H1 (cell line): ENCODE results near the gene MT1H. TPM values are rescaled to one million over a fixed set of nuclear protein-coding genes. Genes with fewer than 3 reads are reported as not detected.

Experiments used
- CTCF ChIA-PET: fragments of 300-600 bp; sonication (Branson Sonifier 250); formaldehyde crosslinking; loops from one replicate; lab custom pipeline; 2021; ENCODE audit not compliant: partially characterized antibody; lab: Charles Lee
- POLR2A ChIA-PET: fragments of 300-600 bp; sonication (Branson Sonifier 250); formaldehyde crosslinking; loops from one replicate; lab custom pipeline; 2021; ENCODE audit warnings: inconsistent platforms; ENCODE audit not compliant: partially characterized antibody; lab: Charles Lee
- DNase-seq, 2 experiments: peaks; one replicate each; pipeline versions ENCODE4 v3.0.0 to v3.0.0-alpha.2; 2010 to 2022; ENCODE audit warnings: low spot score in 2 of 2, low read depth in 1 of 2, mixed read lengths in 1 of 2
- FAIRE-seq: peaks from 2 replicates; lab custom pipeline; 2011; peaks lifted over from hg19 to GRCh38; lab: Jason Lieb, UNC
- H2AFZ ChIP-seq: 2 replicates; pipeline ENCODE4 v1.8.1; 2012; ENCODE audit warnings: low read length, inconsistent platforms
- H2AK5ac ChIP-seq: 2 replicates; pipeline ENCODE4 v1.6.1; 2013; ENCODE audit warnings: low read depth, low read length
- H2BK120ac ChIP-seq: replicated peaks from 2 replicates; pipeline ENCODE3; 2013; ENCODE audit warnings: low read depth, low read length, inconsistent platforms
- H2BK12ac ChIP-seq: 2 replicates; pipeline ENCODE4 v1.6.1; 2013; ENCODE audit warnings: low read depth, low read length
- H2BK15ac ChIP-seq: 2 replicates; pipeline ENCODE4 v1.6.1; 2013; ENCODE audit warnings: low read length
- H2BK20ac ChIP-seq: 2 replicates; pipeline ENCODE4 v1.6.1; 2013; ENCODE audit warnings: low read length
- H2BK5ac ChIP-seq: 2 replicates; pipeline ENCODE4 v1.6.1; 2013; ENCODE audit warnings: low read depth, low read length
- H3K14ac ChIP-seq: 2 replicates; pipeline ENCODE4 v1.6.1; 2013; ENCODE audit warnings: inconsistent platforms; ENCODE audit not compliant: insufficient read length
- H3K18ac ChIP-seq: 2 replicates; pipeline ENCODE4 v1.6.1; 2013; ENCODE audit warnings: low read length; ENCODE audit errors: extremely low read depth
- H3K23ac ChIP-seq: 2 replicates; pipeline ENCODE4 v1.6.1; 2013; ENCODE audit warnings: inconsistent platforms; ENCODE audit not compliant: insufficient read length
- H3K23me2 ChIP-seq: 2 replicates; pipeline ENCODE4 v1.6.1; 2013; ENCODE audit warnings: low read depth, low read length
- H3K27ac ChIP-seq: 2 replicates; pipeline ENCODE4 v1.6.1; 2011; ENCODE audit warnings: low read depth, low read length, inconsistent platforms
- H3K27me3 ChIP-seq, 4 experiments: replicated peaks in 1 of 4; 1 replicate in 1 of 4; 2 replicates in 3 of 4; pipeline versions ENCODE4 v1.6.1 to v1.8.1; 2011 to 2013; ENCODE audit warnings: low read length in 3 of 4, mild to moderate bottlenecking in 3 of 4, inconsistent platforms in 2 of 4, mixed read lengths in 2 of 4, moderate library complexity in 1 of 4; ENCODE audit not compliant: control insufficient read depth in 3 of 4, insufficient read depth in 3 of 4; ENCODE audit errors: extremely low read depth in 1 of 4
- H3K36me3 ChIP-seq, 4 experiments: 2 replicates each; pipeline versions ENCODE4 v1.6.1 to v1.8.1; 2011 to 2013; ENCODE audit warnings: mild to moderate bottlenecking in 4 of 4, low read length in 3 of 4, moderate library complexity in 2 of 4, control low read depth in 1 of 4, inconsistent platforms in 1 of 4; ENCODE audit not compliant: insufficient read depth in 4 of 4, control insufficient read depth in 2 of 4
- H3K4ac ChIP-seq: replicated peaks from 2 replicates; pipeline ENCODE3; 2013; ENCODE audit warnings: low read length, low read depth, mixed read lengths, inconsistent platforms; ENCODE audit not compliant: insufficient read length
- H3K4me1 ChIP-seq, 4 experiments: replicated peaks in 1 of 4; 1 replicate in 1 of 4; 2 replicates in 3 of 4; pipeline versions ENCODE4 v1.6.1 to v1.8.1; 2011 to 2013; ENCODE audit warnings: low read length in 3 of 4, inconsistent platforms in 2 of 4, mixed read lengths in 1 of 4; ENCODE audit not compliant: insufficient read depth in 4 of 4, control insufficient read depth in 3 of 4
- H3K4me2 ChIP-seq, 2 experiments: 2 replicates each; pipeline versions ENCODE4 v1.6.1 to v1.8.1; 2011 to 2013; ENCODE audit warnings: low read depth in 2 of 2, low read length in 2 of 2, control low read depth in 1 of 2, inconsistent platforms in 1 of 2, mild to moderate bottlenecking in 1 of 2; ENCODE audit not compliant: insufficient read depth in 1 of 2
- H3K4me3 ChIP-seq, 4 experiments: fragments of 200-600, 300-600 bp in 1 of 4; sonication (generic), shearing (Covaris generic), sonication (Bioruptor Twin) in 1 of 4; 2 replicates each; pipeline versions ENCODE4 v1.5.1 to v1.8.1; 2011 to 2016; ENCODE audit warnings: low read length in 4 of 4, low read depth in 3 of 4, control low read depth in 2 of 4, inconsistent platforms in 2 of 4, mild to moderate bottlenecking in 2 of 4, mixed read lengths in 1 of 4, moderate library complexity in 1 of 4; ENCODE audit not compliant: insufficient read depth in 2 of 4; ENCODE audit errors: extremely low read depth in 1 of 4
- H3K56ac ChIP-seq: replicated peaks from 2 replicates; pipeline ENCODE3; 2013; ENCODE audit warnings: low read depth, mild to moderate bottlenecking, mixed read lengths, low read length, inconsistent platforms; ENCODE audit not compliant: insufficient read length
- H3K79me1 ChIP-seq: 2 replicates; pipeline ENCODE4 v1.6.1; 2013; ENCODE audit warnings: low read depth, low read length, control low read depth
- H3K79me2 ChIP-seq, 2 experiments: 2 replicates each; pipeline versions ENCODE4 v1.6.1 to v1.8.1; 2012 to 2013; ENCODE audit warnings: low read length in 2 of 2, mild to moderate bottlenecking in 2 of 2, inconsistent platforms in 1 of 2; ENCODE audit not compliant: insufficient read depth in 2 of 2, control insufficient read depth in 1 of 2
- H3K9ac ChIP-seq, 4 experiments: replicated peaks in 1 of 4; 1 replicate in 1 of 4; 2 replicates in 3 of 4; pipeline versions ENCODE4 v1.6.1 to v1.8.1; 2011 to 2013; ENCODE audit warnings: low read depth in 3 of 4, low read length in 3 of 4, control low read depth in 2 of 4, mild to moderate bottlenecking in 2 of 4, moderate library complexity in 2 of 4, inconsistent platforms in 1 of 4; ENCODE audit errors: extremely low read depth in 1 of 4
- H3K9me3 ChIP-seq, 2 experiments: 2 replicates each; pipeline versions ENCODE4 v1.6.1 to v1.8.1; 2012 to 2013; ENCODE audit warnings: mild to moderate bottlenecking in 2 of 2, moderate library complexity in 2 of 2, control low read depth in 1 of 2, inconsistent platforms in 1 of 2, low read depth in 1 of 2, low read length in 1 of 2, mixed read lengths in 1 of 2; ENCODE audit not compliant: insufficient read depth in 2 of 2
- H4K20me1 ChIP-seq, 2 experiments: replicated peaks in 1 of 2; 2 replicates each; pipeline versions ENCODE3 to v1.8.1; 2011 to 2013; ENCODE audit warnings: inconsistent platforms in 2 of 2, low read length in 2 of 2, mild to moderate bottlenecking in 1 of 2; ENCODE audit not compliant: insufficient read depth in 2 of 2, control insufficient read depth in 1 of 2
- H4K5ac ChIP-seq: 2 replicates; pipeline ENCODE4 v1.6.1; 2013; ENCODE audit warnings: low read length, low read depth, mixed read lengths, inconsistent platforms; ENCODE audit not compliant: insufficient read length
- H4K8ac ChIP-seq: 2 replicates; pipeline ENCODE4 v1.8.0; 2013; ENCODE audit warnings: mild to moderate bottlenecking, moderate library complexity, low read length, inconsistent platforms; ENCODE audit not compliant: insufficient read depth; ENCODE audit errors: extremely low read depth
- H4K91ac ChIP-seq: replicated peaks from 2 replicates; pipeline ENCODE3; 2013; ENCODE audit warnings: low read length, mixed read lengths, inconsistent platforms; ENCODE audit not compliant: insufficient read length
- CBX5 ChIP-seq: fragments of 300-800, 300-1000 bp; sonication (generic); IDR thresholded peaks from 2 replicates; pipeline ENCODE4 v1.7.1; 2016; ENCODE audit warnings: antibody characterized with exemption, low read length, low read depth
- NANOG ChIP-seq: IDR thresholded peaks from 2 replicates; pipeline ENCODE4 v1.6.1; 2011; ENCODE audit warnings: low read length, low read depth, mild to moderate bottlenecking, inconsistent platforms; ENCODE audit not compliant: insufficient read depth, poor library complexity, severe bottlenecking
- WGBS, 2 experiments: shearing (Covaris generic) in 1 of 2; methylation state at CpG; one replicate each; pipeline versions ENCODE4 v1.1.6 to v1.1.7; 2013 to 2015; ENCODE audit warnings: low lambda C conversion rate in 2 of 2, mixed read lengths in 2 of 2, inconsistent platforms in 1 of 2, low coverage in 1 of 2, missing lambda C conversion rate in 1 of 2; ENCODE audit not compliant: insufficient replicate concordance in 2 of 2, insufficient coverage in 1 of 2, insufficient read length in 1 of 2; ENCODE audit errors: extremely low coverage in 1 of 2, missing lambda C conversion rate in 1 of 2; 5-methylcytosine and 5-hydroxymethylcytosine counted together
- polyA plus RNA-seq, 7 experiments: library from polyadenylated mRNA; depleted of rRNA in 3 of 7; stranded (reverse) in 5 of 7; unstranded in 2 of 7; fragments of >200 nt in 5 of 7; fragments of 200-250 nt in 2 of 7; gene quantifications; 1 replicate in 5 of 7; 2 replicates in 1 of 7; 4 replicates in 1 of 7; pipeline versions ENCODE4 v1.2.1 to v1.2.3, GENCODE V29; 2011 to 2013; ENCODE audit warnings: missing spikeins in 2 of 7, mixed read lengths in 2 of 7
- total RNA-seq: library from RNA; stranded (reverse); fragmentation: NEBNext Ultra II Directional; extraction: Animal tissue kit (Norgen Biotek cat#: 25700); gene quantifications from 2 replicates; pipeline ENCODE4 v1.2.1, GENCODE V29; 2021

The MT1H gene
- total and polyA plus RNA-seq, 2 of the 8 experiments (the other 6 are each of a cell fraction or from before 2014, with no cell fraction given), result 11.9 to 95.7 TPM

DNA sequence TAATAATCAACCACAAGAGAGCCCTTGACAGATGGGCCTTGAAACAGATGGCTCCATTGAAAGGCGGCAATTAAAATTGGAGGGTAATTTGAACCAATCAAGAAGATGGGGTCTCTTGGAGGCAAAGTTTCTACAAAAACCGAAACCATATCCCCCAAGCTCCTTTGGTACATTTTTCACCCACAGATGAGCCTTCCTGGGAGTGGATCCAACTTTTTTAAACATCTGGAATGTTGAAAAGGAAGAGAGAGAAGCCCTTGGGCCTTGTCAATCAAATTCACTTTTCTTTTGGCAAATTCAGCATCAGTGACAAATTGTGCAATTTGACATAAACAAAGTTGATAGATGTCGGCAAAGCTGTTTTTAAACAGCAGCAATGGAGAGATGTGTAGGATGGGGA is 47.1 kb downstream of the MT1H start:
- H4K91ac ChIP-seq, result no peak overlapping the region
- no peak overlapping the region for H3K9ac ChIP-seq
- H3K18ac ChIP-seq, result no peak overlapping the region; the same call in 1 of the 2 replicates
- H2AK5ac ChIP-seq, result no peak overlapping the region
- no peak overlapping the region for H2BK120ac ChIP-seq
- no peak overlapping the region for H3K4ac ChIP-seq
- no peaks in the 10 kb centered on the region for H4K20me1 ChIP-seq
- no peak overlapping the region for H3K27ac ChIP-seq
- H3K4me3 ChIP-seq, result no peak overlapping the region
- TF ChIP-seq CBX5 (no peak), NANOG (no peak)
- TF ChIP-seq, all 59 proteins: peak for 0
- no peak overlapping the region for H2BK20ac ChIP-seq
- no peaks in the 10 kb centered on the region for H3K79me1 ChIP-seq
- no peak overlapping the region for H2AFZ ChIP-seq
- no peak overlapping the region for H2BK12ac ChIP-seq
- H3K9me3 ChIP-seq, result no peaks in the 10 kb centered on the region
- no peaks in the 10 kb centered on the region for H3K23me2 ChIP-seq
- no peak overlapping the region for H3K23ac ChIP-seq
- no peak overlapping the region for H2BK5ac ChIP-seq
- H3K14ac ChIP-seq, result no peak overlapping the region
- ChIA-PET CTCF (interaction anchor here (0.7 to 5.2 kb wide), 4 partner anchors 14 to 185 kb away, joined by 3 to 26 read pairs (median 4); no protein-coding TSS in a partner anchor), POLR2A (interaction anchor here (1.4 to 2.4 kb wide), 2 partner anchors 11 to 12 kb away, joined by 4 to 8 read pairs; partner anchors contain the start of gene NUP93)
- DNase-seq (no peak), FAIRE-seq (peak; percentile 65)
- peaks cover 0 to 3% (median 0%) of the 10 kb centered on the region in 4 experiments; a peak in 1 of 7 replicates for H3K27me3 ChIP-seq
- H3K4me1 ChIP-seq, result no peaks in the 10 kb centered on the region
- no peak overlapping the region for H3K56ac ChIP-seq
- no peak overlapping the region for H4K5ac ChIP-seq
- no peak overlapping the region for H4K8ac ChIP-seq
- no peaks in the 10 kb centered on the region for H3K79me2 ChIP-seq
- no peak overlapping the region for H3K4me2 ChIP-seq
- H2BK15ac ChIP-seq, result no peak overlapping the region
- 89% methylated on average over 3 of the region's 3 CpGs; no CpG with 5 or more reads in 1 of the 2 experiments for WGBS, 2 experiments
- H3K36me3 ChIP-seq, result no peaks in the 10 kb centered on the region
